Gastroesophageal sphincter (tissue), 3 donors: ENCODE data around the gene PACS1.

Source experiments
- CTCF ChIP-seq, 4 experiments: fragments of 200-600 bp in 2 of 4; fragments of 450-650 bp in 2 of 4; sonication (generic) in 1 of 4; IDR thresholded peaks; one replicate each; pipeline ENCODE4 v1.5.1; 2017 to 2019; ENCODE audit warnings: antibody characterized with exemption in 4 of 4, mild to moderate bottlenecking in 2 of 4, moderate library complexity in 2 of 4
- POLR2AphosphoS5 ChIP-seq: sonication (generic); formaldehyde crosslinking; IDR thresholded peaks from one replicate; pipeline ENCODE4 v1.6.1; 2017; ENCODE audit warnings: antibody characterized with exemption

DNA sequence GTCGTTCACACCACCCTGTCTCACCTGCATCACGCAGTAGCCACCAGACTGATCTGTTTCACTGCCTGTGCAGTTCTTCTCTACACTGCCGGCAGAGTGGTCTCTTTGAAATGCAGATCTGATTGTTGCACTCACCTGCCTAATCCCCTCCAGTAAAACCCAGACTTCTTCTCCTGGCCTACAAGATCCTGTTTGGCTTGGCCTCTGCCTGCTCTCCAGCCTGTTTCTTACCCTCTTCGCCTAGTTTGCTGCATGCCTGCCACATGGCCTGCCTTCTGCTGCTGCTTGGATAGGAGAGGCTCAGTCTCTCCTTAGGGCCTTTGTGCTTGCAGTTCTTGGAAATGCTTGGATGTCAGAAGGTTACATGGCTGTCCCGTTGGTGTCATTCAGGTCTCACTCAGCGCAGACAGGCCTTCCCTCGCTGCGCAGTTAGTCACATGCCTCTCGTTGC, 42.0 kb downstream of the PACS1 start:
- TF ChIP-seq CTCF (IDR thresholded peaks at IDR 0.05): no peak
- TF ChIP-seq POLR2AphosphoS5: no peak
